HEK293 (cell line): Measurements from ENCODE around the gene ERCC2.

Experiments
- CTCF ChIA-PET: fragments of 350-600 bp; formaldehyde crosslinking; extraction: SDS; loops from one replicate; lab custom pipeline; 2021; ENCODE audit warnings: antibody characterized with exemption; lab: Yijun Ruan, JAX
- POLR2A ChIA-PET: fragments of 300-600 bp; formaldehyde crosslinking; extraction: SDS; loops from one replicate; lab custom pipeline; 2020; ENCODE audit warnings: antibody characterized with exemption, inconsistent platforms; lab: Yijun Ruan, JAX
- H3K27ac ChIP-seq: fragments of 200-500 bp; sonication (Bioruptor generic); 2 replicates; pipeline ENCODE4 v1.5.1; 2014; ENCODE audit warnings: low read depth, low read length, control low read depth, inconsistent platforms; ENCODE audit errors: extremely low read depth
- H3K36me3 ChIP-seq, 2 experiments: fragments of 200-500 bp in 1 of 2; sonication (Bioruptor generic) in 1 of 2; 1 replicate in 1 of 2; 2 replicates in 1 of 2; pipeline ENCODE4 v1.5.1; 2014 to 2017; ENCODE audit warnings: inconsistent platforms in 2 of 2, low read length in 2 of 2; ENCODE audit not compliant: control insufficient read depth in 2 of 2, insufficient read depth in 1 of 2
- H3K4me1 ChIP-seq: fragments of 200-500 bp; sonication (Bioruptor generic); 2 replicates; pipeline ENCODE4 v1.5.1; 2014; ENCODE audit warnings: mild to moderate bottlenecking, low read length, inconsistent platforms; ENCODE audit not compliant: control insufficient read depth, insufficient read depth
- H3K4me3 ChIP-seq: 2 replicates; pipeline ENCODE4 v1.5.1; 2011; ENCODE audit warnings: low read depth, mild to moderate bottlenecking, control low read depth, low read length, moderate library complexity
- H3K9me3 ChIP-seq: fragments of 200-500 bp; sonication (Bioruptor generic); 2 replicates; pipeline ENCODE4 v1.5.1; 2014; ENCODE audit warnings: low read depth, low read length, inconsistent platforms; ENCODE audit not compliant: control insufficient read depth, insufficient read depth
- EGR2 ChIP-seq: fragments of 450-650 bp; formaldehyde crosslinking; IDR thresholded peaks from 2 replicates; pipeline ENCODE4 v1.5.1; 2016; ENCODE audit warnings: low read depth, missing biosample characterization, missing genetic modification characterization
- GLI4 ChIP-seq: fragments of 450-650 bp; formaldehyde crosslinking; IDR thresholded peaks from 2 replicates; pipeline ENCODE4 v1.5.1; 2016; ENCODE audit warnings: missing biosample characterization, missing genetic modification characterization
- GLIS1 ChIP-seq: fragments of 450-650 bp; formaldehyde crosslinking; IDR thresholded peaks from 2 replicates; pipeline ENCODE4 v1.5.1; 2016; ENCODE audit warnings: missing biosample characterization, missing genetic modification characterization
- KLF10 ChIP-seq: fragments of 450-650 bp; IDR thresholded peaks from 2 replicates; pipeline ENCODE4 v1.5.1; 2018; ENCODE audit warnings: missing biosample characterization, mild to moderate bottlenecking, missing genetic modification characterization
- PRDM1 ChIP-seq: fragments of 450-650 bp; formaldehyde crosslinking; IDR thresholded peaks from 2 replicates; pipeline ENCODE4; 2016; ENCODE audit warnings: missing biosample characterization, missing genetic modification characterization
- PRDM10 ChIP-seq: fragments of 450-650 bp; formaldehyde crosslinking; IDR thresholded peaks from 2 replicates; pipeline ENCODE4 v1.5.1; 2016; ENCODE audit warnings: missing biosample characterization, missing genetic modification characterization
- SCRT1 ChIP-seq: fragments of 450-650 bp; formaldehyde crosslinking; IDR thresholded peaks from 2 replicates; pipeline ENCODE4 v1.5.1; 2016; ENCODE audit warnings: missing biosample characterization, missing genetic modification characterization, borderline replicate concordance
- TSHZ1 ChIP-seq: fragments of 450-650 bp; formaldehyde crosslinking; IDR thresholded peaks from 2 replicates; pipeline ENCODE4 v1.5.1; 2016; ENCODE audit warnings: missing biosample characterization, missing genetic modification characterization, borderline replicate concordance
- ZBTB17 ChIP-seq: fragments of 450-650 bp; formaldehyde crosslinking; IDR thresholded peaks from 2 replicates; pipeline ENCODE4 v1.5.1; 2016; ENCODE audit warnings: missing biosample characterization, missing genetic modification characterization
- ZBTB21 ChIP-seq: fragments of 450-650 bp; formaldehyde crosslinking; IDR thresholded peaks from 2 replicates; pipeline ENCODE4 v1.5.1; 2017; ENCODE audit warnings: missing biosample characterization, missing genetic modification characterization
- ZFHX2 ChIP-seq: fragments of 450-650 bp; formaldehyde crosslinking; conservative IDR thresholded peaks from 2 replicates; pipeline ENCODE4 v1.5.1; 2016; ENCODE audit warnings: missing biosample characterization, missing genetic modification characterization
- ZNF138 ChIP-seq: fragments of 450-650 bp; formaldehyde crosslinking; IDR thresholded peaks from 2 replicates; pipeline ENCODE4 v1.5.1; 2016; ENCODE audit warnings: missing biosample characterization, missing genetic modification characterization, borderline replicate concordance
- ZNF19 ChIP-seq: fragments of 450-650 bp; formaldehyde crosslinking; IDR thresholded peaks from 2 replicates; pipeline ENCODE4; 2016; ENCODE audit warnings: missing biosample characterization, missing genetic modification characterization, low read depth
- ZNF354C ChIP-seq: fragments of 450-650 bp; formaldehyde crosslinking; IDR thresholded peaks from 2 replicates; pipeline ENCODE4 v1.5.1; 2016; ENCODE audit warnings: missing biosample characterization, missing genetic modification characterization, low read depth, borderline replicate concordance
- ZNF473 ChIP-seq: fragments of 450-650 bp; formaldehyde crosslinking; IDR thresholded peaks from 2 replicates; pipeline ENCODE4 v1.5.1; 2017; ENCODE audit warnings: missing biosample characterization, missing genetic modification characterization
- ZNF544 ChIP-seq: fragments of 450-650 bp; formaldehyde crosslinking; IDR thresholded peaks from 2 replicates; pipeline ENCODE4 v1.5.0; 2017; ENCODE audit warnings: missing biosample characterization, missing genetic modification characterization
- ZNF555 ChIP-seq: fragments of 450-650 bp; formaldehyde crosslinking; conservative IDR thresholded peaks from 2 replicates; pipeline ENCODE4 v1.5.1; 2017; ENCODE audit warnings: missing biosample characterization, mild to moderate bottlenecking, missing genetic modification characterization, inconsistent platforms
- ZNF747 ChIP-seq: fragments of 450-650 bp; formaldehyde crosslinking; IDR thresholded peaks from 2 replicates; pipeline ENCODE4 v1.5.1; 2016; ENCODE audit warnings: missing biosample characterization, missing genetic modification characterization
- ZNF792 ChIP-seq: fragments of 450-650 bp; formaldehyde crosslinking; IDR thresholded peaks from 2 replicates; pipeline ENCODE4 v1.5.1; 2016; ENCODE audit warnings: missing biosample characterization, missing genetic modification characterization

Gene ERCC2

DNA sequence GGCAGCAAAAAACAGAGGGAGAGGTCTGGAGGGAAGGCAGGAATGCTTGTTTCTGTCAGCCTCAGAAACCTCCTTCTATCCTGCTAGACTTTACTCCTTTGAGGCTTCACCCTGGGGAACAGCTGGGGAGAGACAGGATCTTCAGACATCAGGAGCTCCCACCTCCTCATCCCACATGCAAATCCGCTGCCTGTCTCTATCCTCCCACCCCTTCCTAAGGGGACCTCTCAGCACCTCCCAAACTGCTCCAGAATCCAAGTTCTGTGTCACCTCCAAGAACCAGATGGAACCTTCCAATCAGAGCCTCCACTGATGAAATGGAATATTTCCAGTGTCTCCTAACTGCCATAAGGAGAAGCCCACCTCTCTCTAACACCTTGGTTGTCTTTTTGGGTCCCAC is 9.7 kb upstream of the ERCC2 start:
- H3K4me1 ChIP-seq = no peaks in the 10 kb centered on the region
- TF ChIP-seq ZNF544 = no peak
- peak; percentile 18; the same call in 1 of the 2 replicates for TF ChIP-seq ZFHX2 (tag by site-specific recombination)
- no peak for TF ChIP-seq ZNF473 (tag by site-specific recombination)
- no peak for TF ChIP-seq ZNF747 (tag by site-specific recombination)
- TF ChIP-seq ZBTB17 (tag by site-specific recombination) = no peak
- no peak for TF ChIP-seq SCRT1 (tag by site-specific recombination)
- TF ChIP-seq PRDM10 (tag by site-specific recombination) = peak; percentile 85
- TF ChIP-seq ZNF792 (tag by site-specific recombination) = no peak
- no peak for TF ChIP-seq KLF10 (tag by site-specific recombination)
- no peak for TF ChIP-seq ZBTB21 (tag by site-specific recombination)
- no peak for TF ChIP-seq ZNF138
- peak; percentile 50; the same call in 1 of the 2 replicates for TF ChIP-seq EGR2 (tag by site-specific recombination)
- no peak for TF ChIP-seq ZNF354C
- no peak for TF ChIP-seq ZNF19
- TF ChIP-seq TSHZ1 = no peak
- no peak for TF ChIP-seq GLI4
- POLR2A ChIA-PET = interaction anchor here (0.6 kb wide), 1 partner anchor 14 kb away, joined by 4 read pairs; no protein-coding TSS in a partner anchor
- H3K9me3 ChIP-seq = no peaks in the 10 kb centered on the region
- H3K27ac ChIP-seq = no peak overlapping the region
- CTCF ChIA-PET = interaction anchor here (1.0 to 1.7 kb wide), 2 partner anchors 22 to 24 kb away, joined by 4 read pairs; no protein-coding TSS in a partner anchor
- H3K4me3 ChIP-seq = no peak overlapping the region
- no peaks in the 10 kb centered on the region; a peak in 1 of 3 replicates for H3K36me3 ChIP-seq

DNA sequence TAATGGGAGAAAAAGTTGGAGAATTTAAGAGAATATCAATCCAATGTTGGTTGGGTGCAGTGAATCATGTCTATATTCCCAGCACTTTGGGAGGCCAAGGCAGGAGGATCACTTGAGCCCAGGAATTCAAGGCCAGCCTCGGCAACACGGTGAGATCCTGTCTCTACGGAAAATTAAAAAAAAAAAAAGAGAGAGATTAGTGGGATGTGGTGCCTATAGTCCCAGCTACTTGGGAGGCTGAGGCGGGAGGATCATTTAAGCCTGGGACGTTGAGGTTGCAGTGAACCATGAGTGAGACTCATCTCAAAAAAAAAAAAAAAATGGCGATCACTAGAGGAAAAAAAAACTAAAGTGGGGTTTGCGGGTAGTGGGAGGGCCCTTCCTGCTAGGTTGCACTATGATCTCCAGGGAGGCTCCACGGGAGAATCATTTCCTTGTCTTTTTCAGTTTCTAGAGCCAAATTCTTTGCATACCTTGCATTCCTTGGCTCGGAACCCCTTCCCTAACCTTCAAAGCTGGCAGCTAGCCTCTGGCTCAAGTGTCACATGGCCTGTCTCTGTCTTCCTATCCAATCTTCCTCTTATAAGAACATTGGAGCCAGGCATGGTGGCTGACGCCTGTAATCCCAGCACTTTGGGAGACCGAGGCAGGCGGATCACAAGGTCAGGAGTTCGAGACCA is 5.8 kb upstream of the ERCC2 start:
- Histone ChIP-seq H3K9me3 (no peaks in the 10 kb centered on the region), H3K4me1 (0 out of 2 replicates have a peak, but pooled peaks cover 2% of the 10 kb centered on the region), H3K36me3 (no peaks in the 10 kb centered on the region; a peak in 1 of 3 replicates), H3K4me3 (no peak overlapping the region), H3K27ac (no peak overlapping the region)
- TF ChIP-seq PRDM1 (tag by site-specific recombination) (peak; percentile 50; the same call in 1 of the 2 replicates), ZNF555 (tag by site-specific recombination) (no peak), GLIS1 (0 out of 2 replicates have a peak, but pooled peaks have one; percentile 3)
- ChIA-PET POLR2A (interaction anchor here (0.7 to 1.2 kb wide), 5 partner anchors 24 to 198 kb away, joined by 3 to 4 read pairs (median 4); partner anchors contain the start of genes BLOC1S3 and TRAPPC6A), CTCF (interaction anchor here (0.6 to 1.2 kb wide), 4 partner anchors 24 to 1169 kb away, joined by 3 to 5 read pairs (median 3); partner anchors contain the start of gene SNRPD2)
